GDM1 (cell line): Measurements from ENCODE around the gene ATP1A2.

ENCODE experiments used
- DNase-seq: peaks from one replicate; lab custom pipeline; 2025; lab: John Stamatoyannopoulos, UW

Gene ATP1A2

DNA sequence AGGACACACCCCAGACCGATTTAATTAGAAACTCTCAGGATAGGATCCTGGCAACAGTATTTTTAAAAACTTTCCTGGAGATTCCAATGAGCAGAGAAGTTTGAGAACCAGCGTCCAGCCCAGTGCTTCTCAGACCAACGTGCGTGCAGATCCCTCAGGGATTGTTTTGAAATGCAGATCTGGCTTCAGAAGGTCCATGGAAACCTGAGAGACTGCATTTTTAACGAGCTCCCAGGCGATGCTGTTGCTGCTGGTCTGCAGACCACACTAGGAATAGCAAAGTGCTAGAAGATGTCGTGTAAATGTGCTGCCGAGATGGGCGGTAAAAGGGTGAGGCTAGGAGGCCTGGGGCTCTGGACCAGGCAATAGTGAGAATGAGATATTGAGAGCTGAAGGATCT lies 56.4 kb downstream of the ATP1A2 start:
- no peak for DNase-seq

DNA sequence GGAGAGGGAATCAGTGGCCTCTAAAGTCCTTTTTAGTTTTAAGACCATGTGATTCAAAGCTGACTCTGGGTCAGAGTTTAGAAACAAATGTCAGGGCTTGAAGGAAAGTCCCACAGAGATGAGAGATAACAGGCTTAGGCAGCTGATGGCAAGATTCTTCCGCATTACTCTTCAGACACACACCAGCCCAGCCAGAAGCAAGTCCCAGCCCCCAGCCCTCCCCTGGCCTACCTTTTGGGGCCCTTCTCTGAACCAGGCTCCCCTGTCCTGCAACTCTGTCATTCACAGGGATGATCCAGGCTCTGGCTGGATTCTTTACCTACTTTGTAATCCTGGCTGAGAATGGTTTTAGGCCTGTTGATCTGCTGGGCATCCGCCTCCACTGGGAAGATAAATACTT lies 61.7 kb downstream of the ATP1A2 start:
- DNase-seq, result no peak

DNA sequence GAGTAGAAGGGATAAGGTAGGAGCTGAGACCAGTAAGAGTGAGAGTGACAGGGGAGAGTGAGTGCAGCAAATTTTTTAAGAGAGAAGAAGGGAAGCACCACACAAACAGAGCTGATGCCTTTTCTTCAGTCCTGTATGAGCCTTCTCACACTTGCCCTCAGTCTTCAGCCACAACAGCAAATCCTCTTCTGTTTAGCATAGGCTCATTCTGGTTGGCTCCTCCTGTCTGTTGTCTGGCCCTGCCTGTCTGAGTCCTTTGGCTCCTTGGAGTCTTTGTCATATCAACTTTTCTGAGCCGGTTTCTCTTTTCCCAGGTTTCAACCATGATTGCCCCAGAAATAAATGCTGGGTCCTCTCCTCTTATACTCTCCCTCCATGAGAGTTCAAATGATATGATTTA lies 62.1 kb downstream of the ATP1A2 start:
- no peak for DNase-seq

DNA sequence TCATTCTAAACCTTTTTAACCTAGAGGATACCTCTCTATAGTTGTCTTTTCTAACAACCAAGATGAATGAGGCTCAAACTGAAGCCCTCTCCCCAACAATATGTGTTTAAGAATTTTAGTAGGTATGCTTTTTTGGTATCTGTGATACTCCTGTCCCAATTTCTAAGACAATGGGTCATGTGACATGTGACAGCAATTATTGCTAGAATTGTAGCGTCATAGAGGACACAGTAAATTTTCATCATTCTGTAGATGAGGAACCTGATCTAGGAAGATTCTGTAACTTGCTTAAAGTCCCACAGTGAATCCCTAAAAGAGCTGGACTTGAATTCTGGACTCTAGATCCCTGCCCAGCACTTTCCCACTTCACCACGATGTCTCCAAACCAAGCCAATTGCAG lies 63.2 kb downstream of the ATP1A2 start:
- DNase-seq, result no peak

DNA sequence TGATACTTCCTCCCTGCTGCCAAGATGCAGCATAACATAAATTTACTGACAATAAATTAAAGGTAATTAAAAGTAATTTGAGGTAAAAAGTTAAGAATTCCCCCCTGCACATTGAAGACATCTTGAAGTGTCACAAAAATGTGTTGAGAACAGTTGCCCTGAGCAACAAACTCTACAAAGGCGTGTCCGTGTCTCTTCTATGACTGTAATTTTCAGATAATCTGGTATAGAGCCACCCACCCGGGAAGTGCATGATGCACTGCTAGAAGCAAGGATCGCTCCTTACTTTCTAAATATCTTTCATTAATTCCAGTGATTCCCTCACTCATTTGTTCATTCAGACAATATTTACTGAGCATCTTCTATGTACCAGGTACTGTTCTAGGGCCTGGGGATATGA lies 63.8 kb downstream of the ATP1A2 start:
- DNase-seq, result no peak

DNA sequence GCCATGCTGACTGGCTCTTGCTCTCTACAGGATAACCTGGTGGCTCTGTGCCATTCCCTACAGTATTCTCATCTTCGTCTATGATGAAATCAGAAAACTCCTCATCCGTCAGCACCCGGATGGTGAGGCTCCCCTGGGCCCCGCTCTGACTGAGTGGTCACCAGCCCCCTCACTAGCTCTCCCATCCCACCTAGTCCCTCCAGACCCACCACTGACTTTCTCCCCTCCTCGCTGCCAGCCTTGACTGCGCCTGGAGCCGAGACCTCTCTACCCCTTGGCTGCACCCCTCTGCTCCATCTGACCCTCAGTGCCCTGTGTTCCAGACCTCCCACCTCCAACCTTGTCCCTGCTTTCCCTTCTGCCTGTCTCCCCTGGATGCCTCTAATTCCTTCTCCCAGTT lies 70.7 kb downstream of the ATP1A2 start:
- DNase-seq, result no peak

DNA sequence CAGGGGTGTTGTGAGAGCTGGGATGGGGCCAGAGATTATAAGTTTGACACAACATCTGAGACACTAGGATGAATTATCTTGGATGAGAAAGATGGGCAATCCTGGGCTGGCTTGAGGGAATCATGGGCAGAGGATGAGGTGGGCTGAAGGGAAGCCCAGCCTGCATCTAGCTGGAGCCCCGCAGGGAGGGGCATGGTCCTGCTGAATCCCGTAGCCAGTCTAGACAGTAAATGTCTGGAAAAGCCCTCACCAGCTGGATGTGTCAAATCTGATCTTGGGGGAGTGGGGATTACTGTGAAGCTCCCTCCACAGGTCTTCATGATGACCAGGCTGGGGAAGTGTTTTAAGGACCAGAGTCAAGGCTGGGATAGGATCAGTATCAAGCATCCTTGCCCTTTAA lies 71.2 kb downstream of the ATP1A2 start:
- DNase-seq, result no peak

DNA sequence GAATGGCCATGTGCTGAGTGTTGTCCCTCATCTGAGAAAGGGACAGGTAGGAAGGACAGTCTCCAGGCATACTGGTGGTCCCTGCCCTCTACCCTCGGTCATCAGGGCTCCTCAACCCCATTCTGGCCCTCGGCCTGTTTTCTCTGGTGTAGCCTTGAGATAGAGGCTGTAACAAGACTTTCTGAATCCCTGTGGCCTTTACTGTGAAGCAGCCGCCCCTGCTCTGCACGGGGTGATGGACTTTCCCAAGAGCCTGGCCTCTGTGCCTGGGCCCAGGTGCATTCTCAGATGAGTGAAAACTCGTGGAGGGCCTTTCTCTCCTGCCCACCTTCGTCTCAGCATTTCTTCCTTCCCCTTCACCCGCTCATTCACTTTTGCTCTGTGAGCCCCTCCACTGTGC lies 71.8 kb downstream of the ATP1A2 start:
- no peak for DNase-seq

DNA sequence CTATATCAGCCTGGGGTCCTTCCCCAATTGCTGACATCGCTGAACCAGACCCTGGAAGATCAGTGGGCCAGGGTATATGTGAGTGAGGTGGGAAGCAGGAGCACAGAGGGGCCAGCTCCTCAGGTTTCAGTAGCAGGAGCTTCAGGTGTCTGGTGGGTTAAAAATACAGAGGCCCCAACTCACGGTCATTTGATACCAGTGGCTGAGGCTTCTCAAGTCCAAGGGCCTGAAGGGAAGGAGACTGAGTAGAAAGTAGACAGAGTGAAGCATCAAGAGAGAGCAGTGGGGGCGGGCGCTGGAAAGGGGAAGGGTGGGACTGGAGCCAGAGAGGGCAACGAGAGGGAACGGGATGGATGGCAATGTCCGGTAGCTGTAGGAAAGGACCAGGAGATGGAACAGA lies 72.8 kb downstream of the ATP1A2 start:
- DNase-seq, result no peak

DNA sequence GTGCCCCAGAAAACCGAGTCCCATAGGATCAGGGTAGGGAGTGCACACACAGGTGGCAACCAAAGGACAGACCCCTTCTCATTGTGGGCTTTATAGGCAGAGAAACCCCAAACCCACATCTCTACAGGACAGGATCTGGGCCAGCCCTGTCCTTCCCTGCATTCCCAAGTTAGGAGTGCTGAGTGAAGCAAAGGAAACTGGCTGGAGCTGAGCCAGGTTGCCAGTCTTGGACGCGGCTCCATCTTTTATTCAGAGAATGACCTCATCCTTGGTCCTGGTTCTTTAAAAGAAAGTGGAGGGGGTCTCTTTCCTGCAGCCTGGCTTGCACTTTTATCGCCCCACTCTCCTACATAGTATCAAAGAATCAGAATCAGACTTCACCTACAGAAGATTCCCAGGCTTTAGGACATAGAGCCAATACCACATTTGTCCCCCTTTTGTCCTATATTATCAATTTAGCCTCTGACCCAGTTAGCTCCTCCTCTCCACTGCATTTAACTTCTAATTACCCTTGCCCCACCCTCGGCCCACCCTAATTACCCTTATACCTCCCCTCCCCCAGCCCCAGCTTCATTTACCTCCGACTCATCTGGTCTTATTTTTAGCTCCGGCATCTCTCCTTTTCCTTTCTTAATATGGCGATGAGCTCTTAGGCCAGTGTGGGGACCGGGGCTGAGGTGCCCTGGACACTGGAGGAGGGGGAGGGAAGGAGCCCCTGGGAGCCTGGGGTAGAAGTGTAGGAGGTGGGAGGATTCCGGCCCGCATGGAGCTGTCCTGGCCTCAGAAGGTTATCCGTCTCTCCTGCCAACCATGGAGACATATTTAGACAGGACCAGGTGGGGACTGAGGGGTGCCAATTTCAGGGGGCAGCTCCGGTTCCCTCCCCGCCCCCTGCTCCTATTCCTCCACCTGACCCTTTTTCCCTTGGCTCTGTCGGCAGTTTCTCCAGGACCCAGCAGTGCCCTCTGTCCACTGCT lies 74.4 kb downstream of the ATP1A2 start, which contains the start of gene CASQ1:
CASQ1 (plus strand) TSS at position 927 of the 977 bp plus-strand sequence. CDS start 177 bp downstream, outside the sequence.
- DNase-seq, result no peak

DNA sequence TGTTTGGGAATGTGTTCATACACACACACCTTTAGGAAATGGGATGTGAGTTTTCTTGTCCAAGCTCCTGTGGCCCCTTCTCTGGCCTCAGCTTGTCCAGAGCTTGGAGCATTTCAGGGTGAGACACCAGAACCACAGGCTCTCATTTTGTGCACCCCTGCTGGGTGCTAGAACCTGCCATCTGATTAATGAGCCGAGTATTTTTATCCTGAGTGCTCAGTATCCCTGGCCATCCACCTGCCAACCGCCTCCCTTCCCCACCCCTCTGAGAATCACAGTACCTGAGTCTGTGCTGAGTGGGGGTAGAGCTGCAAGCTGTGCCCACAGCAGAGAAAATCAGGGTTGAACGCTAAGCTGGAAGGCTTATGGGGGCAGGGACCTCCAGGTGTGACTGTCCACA lies 76.2 kb downstream of the ATP1A2 start:
- no peak for DNase-seq

DNA sequence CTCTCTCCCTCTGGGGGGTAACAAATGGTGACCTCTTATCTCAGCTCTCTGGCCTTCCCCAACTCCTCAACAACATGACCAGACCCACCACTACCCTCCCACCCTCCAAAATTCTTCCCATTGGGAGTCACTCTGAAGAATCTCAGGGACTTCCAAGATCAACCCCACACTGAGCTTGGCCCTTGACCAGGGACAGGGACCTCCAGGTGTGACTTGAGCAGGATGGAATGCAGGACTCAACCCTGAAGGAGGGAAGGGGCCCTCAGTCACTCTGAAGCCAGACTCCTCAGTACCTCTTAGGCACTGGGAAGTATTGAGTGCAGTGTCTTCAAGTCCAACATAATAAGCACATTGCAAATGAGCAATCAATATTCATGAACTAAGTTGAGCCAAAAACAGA lies 76.7 kb downstream of the ATP1A2 start:
- DNase-seq, result no peak
